Stimulated activated CD8-positive, alpha-beta memory T cell treated with anti-CD3 and anti-CD28 coated beads, Interleukin-12 subunit alpha, Interleukin-12 subunit beta, amount 100 ng/mL, for 24 hours (primary cell): ENCODE data around the gene ATP1B3.
"Not testable (repeated sequence)": the region's sequence is repeated elsewhere in the genome, so short reads cannot be mapped to it uniquely, and the experiment has no call there.

Source experiments
- DNase-seq: peaks from one replicate; pipeline ENCODE4 v3.0.0-alpha.2; 2020; ENCODE audit errors: extremely low read depth

The ATP1B3 gene

DNA sequence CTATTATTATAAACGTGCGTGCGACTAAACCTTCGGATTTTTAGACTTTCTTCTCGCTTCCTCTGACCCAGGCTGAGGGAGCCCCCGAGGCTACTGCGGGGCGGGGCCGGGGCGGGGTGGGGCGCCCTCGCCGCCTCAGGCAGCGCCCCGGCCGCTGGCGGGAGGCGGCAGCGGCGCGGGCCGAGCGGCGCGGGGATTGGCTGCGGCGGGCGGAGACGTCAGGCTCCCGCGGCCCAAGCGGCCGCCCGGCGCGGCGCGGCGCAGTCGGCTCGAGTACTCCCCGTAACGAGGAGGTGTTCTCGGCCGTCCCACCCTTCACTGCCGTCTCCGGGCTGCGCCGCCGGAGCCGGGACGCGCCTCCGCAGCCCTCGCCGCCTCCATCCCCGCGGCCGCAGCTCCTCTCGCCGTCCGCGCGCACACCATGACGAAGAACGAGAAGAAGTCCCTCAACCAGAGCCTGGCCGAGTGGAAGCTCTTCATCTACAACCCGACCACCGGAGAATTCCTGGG is at the start of gene ATP1B3:
Gene ATP1B3 (plus strand): TSS at position 263 of the 510 bp plus-strand sequence. CDS start 159 bp downstream, at position 422.
- peak; percentile 58 for DNase-seq

- DNase-seq: no peak
These were observed 48.0 kb upstream of the ATP1B3 start for GRCh38 chr3:141828487-141828886.

- no peak for DNase-seq
These were observed 47.6 kb upstream of the ATP1B3 start for GRCh38 chr3:141828890-141829289.

GRCh38 chr3:141830508-141830907 is 45.9 kb upstream of the ATP1B3 start:
- no peak for DNase-seq

GRCh38 chr3:141834292-141834691 is 42.2 kb upstream of the ATP1B3 start:
- no peak for DNase-seq

DNA sequence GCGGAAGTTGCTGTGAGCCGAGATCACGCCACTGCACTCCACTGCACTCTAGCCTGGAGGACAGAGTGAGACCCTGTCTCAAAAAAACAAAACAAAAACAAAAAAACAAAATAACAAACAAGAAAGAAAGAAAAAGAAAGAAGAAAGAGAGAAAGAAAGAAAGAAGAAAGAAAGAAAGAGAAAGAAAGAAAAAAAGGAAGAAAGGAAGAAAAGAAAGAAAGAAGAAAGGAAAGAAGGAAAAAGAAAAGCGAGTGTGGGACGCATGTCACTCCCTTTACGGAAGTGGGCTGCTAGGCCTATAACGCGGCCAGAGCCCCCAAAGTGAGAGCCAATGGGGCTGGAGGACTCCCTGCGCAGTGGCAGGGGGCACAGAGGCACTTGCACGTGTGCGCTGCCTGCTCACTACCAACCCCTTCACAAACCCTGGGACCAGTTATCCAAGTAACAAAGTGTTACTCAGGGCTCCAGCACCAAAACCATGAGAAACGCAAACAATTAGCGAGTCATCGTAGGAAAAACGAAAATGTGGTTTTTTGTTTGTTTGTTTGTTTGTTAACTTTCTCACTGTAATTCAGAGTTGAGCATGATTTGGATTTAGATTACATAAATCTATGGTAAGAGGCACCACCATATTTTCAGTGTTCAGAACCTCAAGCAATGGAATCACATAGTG is 40.8 kb upstream of the ATP1B3 start:
- no peak for DNase-seq

DNA sequence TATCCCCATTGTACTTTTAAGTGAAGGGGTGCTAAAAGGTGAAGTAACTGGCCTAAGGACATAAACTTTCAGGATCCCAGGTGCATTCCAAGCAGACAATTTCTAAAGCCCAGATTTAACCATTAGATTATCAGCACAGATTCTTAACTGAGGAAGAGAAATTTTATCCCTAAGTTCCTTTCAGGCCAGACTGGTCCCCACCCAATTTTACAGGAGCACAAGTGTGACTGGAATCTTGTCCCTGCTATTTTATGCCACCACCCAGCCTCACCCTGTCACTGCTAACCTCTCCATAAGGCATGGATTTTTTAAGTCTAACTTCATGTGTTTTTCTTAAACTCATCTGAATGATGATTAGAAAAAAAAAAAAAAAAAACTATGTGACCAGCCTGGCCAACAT is 37.1 kb upstream of the ATP1B3 start:
- DNase-seq: no peak

GRCh38 chr3:141840737-141841544 is 35.5 kb upstream of the ATP1B3 start:
- no peak for DNase-seq

DNA sequence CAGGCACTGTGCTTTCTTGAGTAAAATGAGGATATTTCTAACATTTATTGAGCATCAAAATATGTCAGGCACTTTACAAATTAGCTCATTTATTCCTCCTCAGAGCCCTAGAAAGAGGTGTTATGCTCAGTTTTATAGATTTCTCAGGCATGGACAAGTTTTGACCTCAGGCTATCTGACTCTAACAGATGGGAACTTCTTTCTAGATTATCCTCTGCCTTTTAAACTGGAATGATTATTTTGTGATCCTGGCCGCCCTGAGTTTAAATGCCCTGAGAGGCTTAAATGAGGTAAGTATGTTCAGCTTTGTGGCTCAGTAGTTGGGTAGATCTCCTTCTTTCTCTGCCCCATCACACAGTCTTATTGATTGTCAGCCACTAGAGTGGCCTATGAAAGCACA is 32.3 kb upstream of the ATP1B3 start:
- no peak for DNase-seq

- no peak for DNase-seq
These were observed 31.6 kb upstream of the ATP1B3 start for GRCh38 chr3:141844812-141845211.

DNA sequence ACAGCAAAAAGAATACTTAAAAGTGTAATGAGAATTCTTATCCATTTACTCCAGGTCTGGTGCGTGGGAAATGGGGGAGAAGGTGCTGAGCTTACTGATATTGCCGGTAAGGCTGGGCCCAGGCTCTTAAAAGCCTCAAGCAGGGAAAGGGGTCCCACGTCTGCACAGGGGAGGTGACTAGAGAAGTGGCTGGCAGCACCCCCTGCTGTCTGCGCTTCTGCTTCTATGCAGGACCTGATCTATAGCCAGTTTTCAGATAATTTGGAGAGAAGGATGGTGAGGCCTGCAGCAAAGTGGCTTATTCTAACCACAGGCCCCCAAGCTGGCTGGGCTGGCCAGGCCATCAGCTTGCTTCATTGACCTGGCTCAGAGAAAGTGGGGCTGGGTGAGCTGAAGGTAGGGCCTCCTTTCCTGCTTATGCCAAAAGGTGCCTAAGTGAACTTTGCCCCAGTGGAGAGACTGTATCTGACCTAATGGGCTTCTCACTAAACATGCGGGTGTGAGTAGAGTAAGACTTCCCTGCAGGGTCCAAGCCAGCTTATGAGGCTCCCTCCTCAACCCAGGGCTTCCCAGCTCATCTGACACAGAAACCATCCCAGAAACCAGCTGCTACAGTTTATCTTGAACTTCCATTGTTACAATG is 30.9 kb upstream of the ATP1B3 start:
- no peak for DNase-seq

GRCh38 chr3:141846050-141846433 is 30.4 kb upstream of the ATP1B3 start:
- no peak for DNase-seq

DNA sequence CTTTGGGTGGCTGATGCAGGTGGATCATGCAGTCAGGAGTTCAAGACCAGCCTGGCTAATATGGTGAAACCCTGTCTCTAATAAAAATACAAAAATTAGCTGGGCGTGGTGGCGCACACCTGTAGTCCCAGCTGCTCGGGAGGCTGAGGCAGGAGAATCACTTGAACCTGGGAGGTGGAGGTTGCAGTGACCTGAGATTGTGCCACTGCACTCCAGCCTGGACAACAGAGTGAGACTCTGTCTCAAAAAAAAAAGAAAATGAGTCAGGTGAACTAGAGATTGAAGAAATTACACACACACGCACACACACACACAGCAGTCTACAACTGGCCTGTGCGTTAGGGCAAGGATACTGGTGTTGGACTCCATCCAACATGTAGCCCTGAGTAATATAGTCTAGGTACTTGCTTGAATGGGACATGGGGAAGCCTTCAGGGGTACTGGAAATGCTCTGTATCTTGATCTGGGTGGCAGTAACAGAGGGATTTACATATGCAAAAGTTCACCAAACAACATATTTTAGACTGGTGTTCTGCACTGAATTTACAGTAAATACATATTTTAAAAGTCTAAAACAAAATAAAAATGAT is 28.2 kb upstream of the ATP1B3 start:
- not testable (repeated sequence) for DNase-seq

DNA sequence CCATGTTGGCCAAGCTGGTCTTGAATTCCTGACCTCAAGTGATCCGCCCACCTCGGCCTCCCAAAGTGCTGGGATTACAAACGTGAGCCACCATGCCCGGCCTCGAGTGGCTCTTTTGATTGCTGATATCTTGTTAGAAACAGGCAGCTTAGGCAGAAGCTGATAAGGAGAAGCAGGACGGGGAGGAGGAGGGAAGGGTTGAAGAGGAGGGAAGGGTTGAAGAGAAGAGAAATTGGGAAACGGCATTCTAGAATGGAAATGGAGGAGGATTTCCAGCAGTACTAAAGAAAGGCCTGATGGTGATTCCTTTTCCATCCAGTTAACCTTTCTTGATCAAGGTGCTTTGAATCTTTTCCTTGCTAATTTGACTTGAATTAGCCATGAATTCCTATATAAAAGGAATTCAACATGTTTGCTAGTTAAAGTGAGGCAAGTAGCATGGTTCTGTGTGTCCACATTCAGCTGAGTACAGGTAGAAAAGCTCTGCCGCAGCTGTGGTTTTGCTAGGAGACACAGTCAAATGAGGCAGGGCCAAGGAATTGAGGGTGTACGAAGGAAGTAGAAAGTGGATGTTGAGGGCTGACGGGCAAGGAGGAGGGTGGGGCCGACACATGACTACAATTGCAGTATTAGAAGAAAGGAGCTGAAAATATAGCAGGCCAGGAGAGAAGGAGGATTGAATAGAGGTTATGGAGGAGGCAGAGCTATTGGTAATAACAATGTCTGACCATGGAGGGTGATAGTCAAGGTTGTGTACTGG is 27.2 kb upstream of the ATP1B3 start:
- DNase-seq: no peak

DNA sequence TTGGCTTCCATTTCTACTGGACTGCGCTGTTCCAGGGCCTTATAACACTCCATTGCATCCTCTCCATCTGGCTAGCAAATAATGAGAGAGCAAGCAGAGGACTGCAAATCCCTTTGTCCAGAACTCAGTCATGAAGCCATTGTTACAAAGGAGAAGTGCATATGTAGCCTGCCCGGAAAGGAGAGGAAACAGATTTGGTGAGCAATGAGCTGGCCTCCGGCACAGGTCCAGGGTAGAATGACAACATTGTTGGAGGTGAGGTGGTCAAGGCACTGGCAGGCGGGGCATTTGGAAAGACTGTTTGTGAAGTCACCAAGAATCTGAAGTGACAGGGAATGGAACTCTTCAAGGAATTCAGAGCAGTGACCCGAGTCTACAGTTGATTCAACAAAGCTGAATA is 25.0 kb upstream of the ATP1B3 start:
- DNase-seq: no peak

DNA sequence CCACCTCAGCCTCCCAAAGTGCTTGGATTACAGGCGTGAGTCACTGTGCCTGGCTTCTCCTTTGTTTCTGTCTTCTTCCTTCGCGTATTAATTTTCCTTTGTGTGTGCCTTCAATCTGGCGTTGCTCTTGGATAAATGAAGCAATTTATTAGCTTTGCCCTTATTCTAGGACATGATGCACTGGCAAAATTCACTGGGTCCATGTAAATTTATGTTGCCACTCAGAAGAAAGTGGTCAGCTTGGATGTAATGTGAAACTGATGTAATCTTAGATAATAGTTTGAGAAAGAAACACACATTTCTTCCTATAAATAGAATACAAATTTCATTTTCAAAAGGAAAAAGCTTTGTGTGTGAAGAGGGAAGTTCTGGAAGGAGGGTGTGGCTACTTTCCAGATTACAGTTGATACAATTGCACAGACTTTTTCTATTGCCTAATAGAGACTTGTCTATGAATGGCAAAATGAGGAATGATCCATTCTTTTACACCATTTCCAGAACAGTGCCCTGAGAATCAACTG is 23.3 kb upstream of the ATP1B3 start:
- DNase-seq: no peak

- no peak for DNase-seq
These were observed 22.7 kb upstream of the ATP1B3 start for GRCh38 chr3:141853629-141854168.

- DNase-seq: no peak
These were observed 21.8 kb upstream of the ATP1B3 start for GRCh38 chr3:141854599-141854998.

DNA sequence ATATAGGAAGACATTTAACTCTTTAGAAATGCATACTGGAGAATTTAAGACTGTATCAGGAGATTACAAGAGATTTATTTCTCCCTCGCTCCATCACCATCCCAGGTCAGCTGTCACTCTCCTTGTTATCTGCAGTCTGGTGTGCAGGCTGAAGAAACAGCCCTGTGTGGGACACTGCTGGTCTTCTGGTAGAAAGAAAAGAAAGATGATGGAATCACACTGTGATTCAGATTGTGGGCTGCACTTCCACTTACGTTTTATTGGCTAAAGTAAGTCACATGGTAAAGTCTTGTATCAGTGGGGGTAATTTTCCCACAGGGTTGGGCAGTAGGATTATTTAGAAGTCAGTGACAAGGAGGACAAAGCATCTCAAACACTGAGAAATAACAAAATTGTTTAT is 18.1 kb upstream of the ATP1B3 start:
- DNase-seq: no peak

DNA sequence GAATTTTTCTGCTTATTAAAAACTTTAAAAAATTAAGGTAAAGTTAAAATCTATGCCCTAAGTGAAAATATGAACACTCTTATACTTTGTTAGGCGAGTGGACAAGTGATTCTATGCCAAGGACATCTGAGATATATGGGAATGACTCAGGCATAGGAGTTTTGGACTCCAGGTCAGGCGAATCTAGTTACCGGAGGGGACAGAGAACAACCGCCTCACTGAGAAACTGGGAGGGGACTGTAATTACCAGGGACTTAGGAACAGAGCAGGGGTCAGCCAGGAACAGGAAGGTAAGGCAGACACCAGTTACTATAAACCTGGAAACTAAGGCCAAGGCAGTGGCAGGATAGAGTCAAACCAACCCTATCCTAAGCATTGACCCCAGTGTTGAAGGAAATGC is 16.8 kb upstream of the ATP1B3 start:
- no peak for DNase-seq

GRCh38 chr3:141860086-141860669 is 16.3 kb upstream of the ATP1B3 start:
- no peak for DNase-seq
